IMR-90 (cell line): ENCODE results near the gene RAB30. TPM values are rescaled to one million over a fixed set of nuclear protein-coding genes. Genes with fewer than 3 reads are reported as not detected.
A peak's percentile ranks its signal among the peaks of the same experiment; 100 is the strongest.

Experiments used
- ATAC-seq: fragments of 200-7000 bp; cut with Tn5 transposase; 2 replicates; pipeline ENCODE4 v1.9.1; 2020; ENCODE audit warnings: low read depth, mild to moderate bottlenecking, moderate library complexity
- BruUV-seq: library from RNA; stranded (reverse); fragments of 400-500 nt; replicated peaks from 2 replicates; lab custom pipeline; 2021; lab: Mats Ljungman, UMichigan
- CTCF ChIA-PET: fragments of 300-600 bp; formaldehyde crosslinking; extraction: SDS; loops from one replicate; lab custom pipeline; 2021; ENCODE audit warnings: antibody characterized with exemption; lab: Yijun Ruan, JAX
- POLR2A ChIA-PET: fragments of 300-600 bp; sonication (Branson Sonifier 250); formaldehyde crosslinking; loops from one replicate; lab custom pipeline; 2022; ENCODE audit warnings: antibody characterized with exemption; ENCODE audit not compliant: unreplicated experiment; lab: Charles Lee
- DNase-seq: peaks from one replicate; pipeline ENCODE4 v3.0.0; 2013
- H2AFZ ChIP-seq: replicated peaks from 2 replicates; pipeline ENCODE3; 2013; ENCODE audit warnings: low read length, mild to moderate bottlenecking; ENCODE audit not compliant: poor library complexity
- H2AK5ac ChIP-seq: 2 replicates; pipeline ENCODE4 v1.6.1; 2013; ENCODE audit warnings: low read depth, low read length, inconsistent platforms
- H2AK9ac ChIP-seq: replicated peaks from 2 replicates; pipeline ENCODE3; 2013; ENCODE audit warnings: mild to moderate bottlenecking, low read depth, low read length, moderate library complexity; ENCODE audit not compliant: poor library complexity
- H2BK120ac ChIP-seq: 2 replicates; pipeline ENCODE4 v1.6.1; 2013; ENCODE audit warnings: low read depth, low read length, inconsistent platforms
- H2BK15ac ChIP-seq: 3 replicates; pipeline ENCODE4 v1.6.1; 2013; ENCODE audit warnings: low read depth, low read length, inconsistent platforms
- H2BK20ac ChIP-seq: 2 replicates; pipeline ENCODE4 v1.6.1; 2013; ENCODE audit warnings: low read depth, mild to moderate bottlenecking, inconsistent platforms, low read length, moderate library complexity
- H2BK5ac ChIP-seq: 2 replicates; pipeline ENCODE4 v1.6.1; 2013; ENCODE audit warnings: mild to moderate bottlenecking, low read depth, low read length, inconsistent platforms; ENCODE audit not compliant: poor library complexity, severe bottlenecking
- H3K14ac ChIP-seq: replicated peaks from 2 replicates; pipeline ENCODE4 v1.6.1; 2013; ENCODE audit warnings: low read depth, low read length, inconsistent platforms
- H3K18ac ChIP-seq: 2 replicates; pipeline ENCODE4 v1.6.1; 2013; ENCODE audit warnings: low read depth, low read length, control low read depth
- H3K23ac ChIP-seq: 2 replicates; pipeline ENCODE4 v1.6.1; 2013; ENCODE audit warnings: low read depth, low read length, inconsistent platforms
- H3K27ac ChIP-seq: 2 replicates; pipeline ENCODE4 v1.5.1; 2013; ENCODE audit warnings: mild to moderate bottlenecking, control low read depth, low read length; ENCODE audit not compliant: insufficient read depth
- H3K27me3 ChIP-seq: 2 replicates; pipeline ENCODE4 v1.6.1; 2013; ENCODE audit warnings: low read length; ENCODE audit not compliant: control insufficient read depth, insufficient read depth
- H3K36me3 ChIP-seq: 2 replicates; pipeline ENCODE4 v1.6.1; 2013; ENCODE audit warnings: low read length, mixed read lengths; ENCODE audit not compliant: control insufficient read depth, insufficient read depth
- H3K4ac ChIP-seq: 2 replicates; pipeline ENCODE4 v1.6.1; 2013; ENCODE audit warnings: low read depth, low read length, inconsistent platforms
- H3K4me1 ChIP-seq: 2 replicates; pipeline ENCODE4 v1.6.1; 2013; ENCODE audit warnings: low read length, mixed read lengths; ENCODE audit not compliant: control insufficient read depth, insufficient read depth
- H3K4me2 ChIP-seq: 2 replicates; pipeline ENCODE4 v1.6.1; 2013; ENCODE audit warnings: low read depth, mild to moderate bottlenecking, control low read depth, low read length, moderate library complexity
- H3K4me3 ChIP-seq: 2 replicates; pipeline ENCODE4 v1.5.1; 2013; ENCODE audit warnings: low read depth, mild to moderate bottlenecking, control low read depth, low read length, moderate library complexity; ENCODE audit not compliant: insufficient read depth
- H3K56ac ChIP-seq: 2 replicates; pipeline ENCODE4 v1.6.1; 2013; ENCODE audit warnings: low read length, inconsistent platforms; ENCODE audit not compliant: insufficient read depth; ENCODE audit errors: extremely low read depth
- H3K79me1 ChIP-seq, 2 experiments: 2 replicates each; pipeline ENCODE4 v1.6.1; 2013; ENCODE audit warnings: low read length in 2 of 2, inconsistent platforms in 1 of 2, low read depth in 1 of 2
- H3K9ac ChIP-seq: 2 replicates; pipeline ENCODE4 v1.6.1; 2013; ENCODE audit warnings: low read depth, low read length, control low read depth
- H3K9me1 ChIP-seq: 2 replicates; pipeline ENCODE4 v1.6.1; 2013; ENCODE audit warnings: low read length, inconsistent platforms; ENCODE audit not compliant: insufficient read depth
- H3K9me3 ChIP-seq: 2 replicates; pipeline ENCODE4 v1.6.1; 2013; ENCODE audit warnings: low read length; ENCODE audit not compliant: control insufficient read depth, insufficient read depth
- H4K20me1 ChIP-seq: 2 replicates; pipeline ENCODE4 v1.6.1; 2013; ENCODE audit warnings: low read length, inconsistent platforms; ENCODE audit not compliant: insufficient read depth
- H4K5ac ChIP-seq: 2 replicates; pipeline ENCODE4 v1.6.1; 2013; ENCODE audit warnings: mild to moderate bottlenecking, low read depth, low read length, control low read depth
- H4K8ac ChIP-seq, 2 experiments: 2 replicates each; pipeline ENCODE4 v1.6.1; 2013; ENCODE audit warnings: low read depth in 2 of 2, low read length in 2 of 2, control low read depth in 1 of 2, inconsistent platforms in 1 of 2
- H4K91ac ChIP-seq: 2 replicates; pipeline ENCODE4 v1.6.1; 2013; ENCODE audit warnings: low read depth, low read length, inconsistent platforms; ENCODE audit not compliant: insufficient read depth
- BHLHE40 ChIP-seq: fragments of 150-350 bp; IDR thresholded peaks from 2 replicates; pipeline ENCODE4 v1.6.1; 2016; ENCODE audit warnings: mild to moderate bottlenecking, low read depth, low read length
- CEBPB ChIP-seq: IDR thresholded peaks from 2 replicates; pipeline ENCODE4 v1.6.1; 2012; ENCODE audit warnings: low read depth, low read length, improper control_type of control experiment
- CTCF ChIP-seq: conservative IDR thresholded peaks from 2 replicates; pipeline ENCODE4 v1.5.1; 2012; ENCODE audit warnings: mild to moderate bottlenecking, low read depth, low read length, improper control_type of control experiment
- FOS ChIP-seq: fragments of 150-350 bp; IDR thresholded peaks from 2 replicates; pipeline ENCODE4 v1.6.1; 2016; ENCODE audit warnings: low read depth, low read length
- MAFK ChIP-seq: IDR thresholded peaks from 2 replicates; pipeline ENCODE4 v1.6.1; 2012; ENCODE audit warnings: low read depth, low read length, improper control_type of control experiment
- MAZ ChIP-seq: IDR thresholded peaks from 2 replicates; pipeline ENCODE4 v1.6.1; 2012; ENCODE audit warnings: low read depth, mild to moderate bottlenecking, low read length, improper control_type of control experiment, moderate library complexity, borderline replicate concordance
- MXI1 ChIP-seq: IDR thresholded peaks from 2 replicates; pipeline ENCODE4 v1.6.1; 2012; ENCODE audit warnings: low read depth, mild to moderate bottlenecking, low read length, moderate library complexity, borderline replicate concordance
- NFE2L2 ChIP-seq: fragments of 150-350 bp; IDR thresholded peaks from 2 replicates; pipeline ENCODE4 v1.6.1; 2016; ENCODE audit warnings: low read depth, mild to moderate bottlenecking, low read length
- POLR2A ChIP-seq: IDR thresholded peaks from 2 replicates; pipeline ENCODE4 v1.6.1; 2012; ENCODE audit warnings: mild to moderate bottlenecking, low read depth, low read length
- RAD21 ChIP-seq: IDR thresholded peaks from 2 replicates; pipeline ENCODE4 v1.6.1; 2012; ENCODE audit warnings: low read length, improper control_type of control experiment
- RCOR1 ChIP-seq: IDR thresholded peaks from 2 replicates; pipeline ENCODE4 v1.6.1; 2012; ENCODE audit warnings: mild to moderate bottlenecking, low read length, improper control_type of control experiment; ENCODE audit not compliant: insufficient replicate concordance
- RFX5 ChIP-seq: IDR thresholded peaks from 2 replicates; pipeline ENCODE4 v1.8.0; 2012; ENCODE audit warnings: low read depth, mild to moderate bottlenecking, low read length, moderate library complexity
- SMC3 ChIP-seq: fragments of 150-350 bp; IDR thresholded peaks from 2 replicates; pipeline ENCODE4 v1.6.1; 2016; ENCODE audit warnings: low read depth, mild to moderate bottlenecking, antibody characterized with exemption, low read length, moderate library complexity
- USF2 ChIP-seq: fragments of 150-350 bp; IDR thresholded peaks from 2 replicates; pipeline ENCODE4 v1.6.1; 2017; ENCODE audit warnings: mild to moderate bottlenecking, antibody characterized with exemption, low read length, low read depth
- dilution Hi-C: fragments of 300-500 bp; cut with HindIII; formaldehyde crosslinking; loops from one replicate; pipeline ENCODE4 v1.14.3; 2018; ENCODE audit warnings: low sequenced_read_pairs; ENCODE audit not compliant: unreplicated experiment
- in situ Hi-C: fragments of 300-500 bp; cut with MboI; formaldehyde crosslinking; loops from 3 replicates; pipeline ENCODE4 v1.14.3; 2019; ENCODE audit warnings: low sequenced_read_pairs, inconsistent platforms, mixed read lengths
- intact Hi-C: fragments of 100-400 bp; cut with micrococcal nuclease; formaldehyde crosslinking; loops from 2 replicates; pipeline ENCODE4 v1.10.0; 2022
- polyA plus RNA-seq, 3 experiments: library from polyadenylated mRNA; depleted of rRNA; stranded (reverse); fragments of >200 nt; gene quantifications; 2 replicates each; pipeline ENCODE4 v1.2.3, GENCODE V29; 2012; ENCODE audit warnings: low replicate concordance in 1 of 3
- total RNA-seq: library from RNA; depleted of rRNA; stranded (reverse); fragments of >200 nt; gene quantifications from 2 replicates; pipeline ENCODE4 v1.2.3, GENCODE V29; 2012
- TF ChIP-seq, protein P1 (sequence below): fragments of 150-350 bp; IDR thresholded peaks from 2 replicates; pipeline ENCODE4 v1.6.1; 2016; ENCODE audit warnings: low read depth, mild to moderate bottlenecking, low read length, moderate library complexity, borderline replicate concordance

The RAB30 gene
- total and polyA plus RNA-seq, 2 of the 4 experiments (the other 2 are of a cell fraction) = 7.2 to 25.6 TPM

DNA sequence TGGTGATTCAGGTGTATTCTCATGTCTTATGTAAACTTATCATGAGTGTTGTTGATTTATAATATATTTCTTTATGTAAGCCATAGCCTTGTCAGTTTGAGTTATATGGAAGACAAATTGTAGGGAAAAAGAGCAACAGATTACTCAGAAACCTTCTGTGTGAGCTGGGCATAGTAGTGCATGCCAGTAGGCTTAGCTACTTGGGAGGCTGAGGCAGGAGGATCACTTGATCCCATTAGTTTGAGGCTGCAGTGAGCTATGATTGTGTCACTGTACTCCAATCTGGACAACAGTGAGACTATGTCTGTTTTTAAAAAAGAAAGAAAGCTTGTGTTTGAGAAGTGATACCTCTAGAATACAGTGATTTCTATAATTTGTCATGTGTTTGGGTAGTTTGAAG, 2.2 kb upstream of the RAB30 start:
- H3K18ac ChIP-seq = no peak overlapping the region
- 0 out of 2 replicates have a peak overlapping the region, but pooled peaks have one; percentile 13 for H2AK5ac ChIP-seq
- H3K4me1 ChIP-seq = peaks cover 7% of the 10 kb centered on the region
- no peak for TF ChIP-seq USF2
- no peak for TF ChIP-seq RCOR1
- TF ChIP-seq MAZ = no peak
- TF ChIP-seq MXI1 = no peak
- TF ChIP-seq RFX5 = no peak
- no peak for TF ChIP-seq MAFK
- TF ChIP-seq SMC3 = no peak
- TF ChIP-seq RAD21 = no peak
- TF ChIP-seq POLR2A = no peak
- no peak for TF ChIP-seq CEBPB
- TF ChIP-seq, protein P1, sequence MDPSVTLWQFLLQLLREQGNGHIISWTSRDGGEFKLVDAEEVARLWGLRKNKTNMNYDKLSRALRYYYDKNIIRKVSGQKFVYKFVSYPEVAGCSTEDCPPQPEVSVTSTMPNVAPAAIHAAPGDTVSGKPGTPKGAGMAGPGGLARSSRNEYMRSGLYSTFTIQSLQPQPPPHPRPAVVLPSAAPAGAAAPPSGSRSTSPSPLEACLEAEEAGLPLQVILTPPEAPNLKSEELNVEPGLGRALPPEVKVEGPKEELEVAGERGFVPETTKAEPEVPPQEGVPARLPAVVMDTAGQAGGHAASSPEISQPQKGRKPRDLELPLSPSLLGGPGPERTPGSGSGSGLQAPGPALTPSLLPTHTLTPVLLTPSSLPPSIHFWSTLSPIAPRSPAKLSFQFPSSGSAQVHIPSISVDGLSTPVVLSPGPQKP = no peak
- no peak for TF ChIP-seq BHLHE40
- TF ChIP-seq CTCF = no peak
- no peak for TF ChIP-seq NFE2L2
- TF ChIP-seq FOS = no peak
- BruUV-seq = no TSS peak
- H4K20me1 ChIP-seq = peaks cover 4% of the 10 kb centered on the region; the same call in 1 of the 2 replicates
- ChIA-PET CTCF (interaction anchor here (0.6 to 0.7 kb wide), 4 partner anchors 53 to 207 kb away, joined by 3 to 5 read pairs (median 4); partner anchors contain the start of gene DDIAS), POLR2A (interaction anchor here (0.6 kb wide), 1 partner anchor 89 kb away, joined by 9 read pairs; no protein-coding TSS in a partner anchor)
- no peaks in the 10 kb centered on the region for H3K9me3 ChIP-seq
- H3K27ac ChIP-seq = no peak overlapping the region
- in situ Hi-C loops = loop anchor here (10.0 kb wide), 1 partner anchor 169 kb away; the partner anchor contains the start of genes DDIAS and PRCP
- no peaks in the 10 kb centered on the region for H3K9me1 ChIP-seq
- H2BK15ac ChIP-seq = no peak overlapping the region
- H3K4me3 ChIP-seq = no peak overlapping the region
- ATAC-seq (no peak), DNase-seq (no peak)
- H3K36me3 ChIP-seq = peaks cover 4% of the 10 kb centered on the region
- H2AFZ ChIP-seq = no peak overlapping the region
- H2BK120ac ChIP-seq = no peak overlapping the region
- no peak overlapping the region for H2BK20ac ChIP-seq
- H3K9ac ChIP-seq = no peak overlapping the region
- peaks cover 26 to 61% of the 10 kb centered on the region in 2 experiments for H3K79me1 ChIP-seq
- intact Hi-C loops = loop anchor here (5.0 to 10.0 kb wide), 3 partner anchors 62 to 359 kb away; no protein-coding TSS in a partner anchor
- H4K5ac ChIP-seq = no peak overlapping the region
- H2BK5ac ChIP-seq = no peak overlapping the region
- no peak overlapping the region for H3K14ac ChIP-seq
- H3K4ac ChIP-seq = no peak overlapping the region
- no peak overlapping the region for H4K8ac ChIP-seq
- H2AK9ac ChIP-seq = no peak overlapping the region
- H3K23ac ChIP-seq = no peak overlapping the region; the same call in 1 of the 2 replicates
- H3K4me2 ChIP-seq = no peak overlapping the region
- no peak overlapping the region for H3K56ac ChIP-seq
- H3K27me3 ChIP-seq = no peaks in the 10 kb centered on the region
- H4K91ac ChIP-seq = no peak overlapping the region
- dilution Hi-C loops = loop anchor here (25.0 kb wide), 1 partner anchor 88 kb away; the partner anchor contains the start of gene PCF11
